IMR-90 (cell line): ENCODE measurements around the gene FBXO3. TPM values are rescaled to one million over a fixed set of nuclear protein-coding genes. Genes with fewer than 3 reads are reported as not detected.

Source experiments
- ATAC-seq: fragments of 200-7000 bp; cut with Tn5 transposase; 2 replicates; pipeline ENCODE4 v1.9.1; 2020; ENCODE audit warnings: low read depth, mild to moderate bottlenecking, moderate library complexity
- BruUV-seq: library from RNA; stranded (reverse); fragments of 400-500 nt; replicated peaks from 2 replicates; lab custom pipeline; 2021; lab: Mats Ljungman, UMichigan
- CTCF ChIA-PET: fragments of 300-600 bp; formaldehyde crosslinking; extraction: SDS; loops from one replicate; lab custom pipeline; 2021; ENCODE audit warnings: antibody characterized with exemption; lab: Yijun Ruan, JAX
- POLR2A ChIA-PET: fragments of 300-600 bp; sonication (Branson Sonifier 250); formaldehyde crosslinking; loops from one replicate; lab custom pipeline; 2022; ENCODE audit warnings: antibody characterized with exemption; ENCODE audit not compliant: unreplicated experiment; lab: Charles Lee
- DNase-seq: peaks from one replicate; pipeline ENCODE4 v3.0.0; 2013
- H2AFZ ChIP-seq: replicated peaks from 2 replicates; pipeline ENCODE3; 2013; ENCODE audit warnings: low read length, mild to moderate bottlenecking; ENCODE audit not compliant: poor library complexity
- H2AK5ac ChIP-seq: 2 replicates; pipeline ENCODE4 v1.6.1; 2013; ENCODE audit warnings: low read depth, low read length, inconsistent platforms
- H2AK9ac ChIP-seq: replicated peaks from 2 replicates; pipeline ENCODE3; 2013; ENCODE audit warnings: mild to moderate bottlenecking, low read depth, low read length, moderate library complexity; ENCODE audit not compliant: poor library complexity
- H2BK120ac ChIP-seq: 2 replicates; pipeline ENCODE4 v1.6.1; 2013; ENCODE audit warnings: low read depth, low read length, inconsistent platforms
- H2BK15ac ChIP-seq: 3 replicates; pipeline ENCODE4 v1.6.1; 2013; ENCODE audit warnings: low read depth, low read length, inconsistent platforms
- H2BK20ac ChIP-seq: 2 replicates; pipeline ENCODE4 v1.6.1; 2013; ENCODE audit warnings: low read depth, mild to moderate bottlenecking, inconsistent platforms, low read length, moderate library complexity
- H2BK5ac ChIP-seq: 2 replicates; pipeline ENCODE4 v1.6.1; 2013; ENCODE audit warnings: mild to moderate bottlenecking, low read depth, low read length, inconsistent platforms; ENCODE audit not compliant: poor library complexity, severe bottlenecking
- H3K14ac ChIP-seq: replicated peaks from 2 replicates; pipeline ENCODE4 v1.6.1; 2013; ENCODE audit warnings: low read depth, low read length, inconsistent platforms
- H3K18ac ChIP-seq: 2 replicates; pipeline ENCODE4 v1.6.1; 2013; ENCODE audit warnings: low read depth, low read length, control low read depth
- H3K23ac ChIP-seq: 2 replicates; pipeline ENCODE4 v1.6.1; 2013; ENCODE audit warnings: low read depth, low read length, inconsistent platforms
- H3K27ac ChIP-seq: 2 replicates; pipeline ENCODE4 v1.5.1; 2013; ENCODE audit warnings: mild to moderate bottlenecking, control low read depth, low read length; ENCODE audit not compliant: insufficient read depth
- H3K27me3 ChIP-seq: 2 replicates; pipeline ENCODE4 v1.6.1; 2013; ENCODE audit warnings: low read length; ENCODE audit not compliant: control insufficient read depth, insufficient read depth
- H3K36me3 ChIP-seq: 2 replicates; pipeline ENCODE4 v1.6.1; 2013; ENCODE audit warnings: low read length, mixed read lengths; ENCODE audit not compliant: control insufficient read depth, insufficient read depth
- H3K4ac ChIP-seq: 2 replicates; pipeline ENCODE4 v1.6.1; 2013; ENCODE audit warnings: low read depth, low read length, inconsistent platforms
- H3K4me1 ChIP-seq: 2 replicates; pipeline ENCODE4 v1.6.1; 2013; ENCODE audit warnings: low read length, mixed read lengths; ENCODE audit not compliant: control insufficient read depth, insufficient read depth
- H3K4me2 ChIP-seq: 2 replicates; pipeline ENCODE4 v1.6.1; 2013; ENCODE audit warnings: low read depth, mild to moderate bottlenecking, control low read depth, low read length, moderate library complexity
- H3K4me3 ChIP-seq: 2 replicates; pipeline ENCODE4 v1.5.1; 2013; ENCODE audit warnings: low read depth, mild to moderate bottlenecking, control low read depth, low read length, moderate library complexity; ENCODE audit not compliant: insufficient read depth
- H3K56ac ChIP-seq: 2 replicates; pipeline ENCODE4 v1.6.1; 2013; ENCODE audit warnings: low read length, inconsistent platforms; ENCODE audit not compliant: insufficient read depth; ENCODE audit errors: extremely low read depth
- H3K79me1 ChIP-seq, 2 experiments: 2 replicates each; pipeline ENCODE4 v1.6.1; 2013; ENCODE audit warnings: low read length in 2 of 2, inconsistent platforms in 1 of 2, low read depth in 1 of 2
- H3K9ac ChIP-seq: 2 replicates; pipeline ENCODE4 v1.6.1; 2013; ENCODE audit warnings: low read depth, low read length, control low read depth
- H3K9me1 ChIP-seq: 2 replicates; pipeline ENCODE4 v1.6.1; 2013; ENCODE audit warnings: low read length, inconsistent platforms; ENCODE audit not compliant: insufficient read depth
- H3K9me3 ChIP-seq: 2 replicates; pipeline ENCODE4 v1.6.1; 2013; ENCODE audit warnings: low read length; ENCODE audit not compliant: control insufficient read depth, insufficient read depth
- H4K20me1 ChIP-seq: 2 replicates; pipeline ENCODE4 v1.6.1; 2013; ENCODE audit warnings: low read length, inconsistent platforms; ENCODE audit not compliant: insufficient read depth
- H4K5ac ChIP-seq: 2 replicates; pipeline ENCODE4 v1.6.1; 2013; ENCODE audit warnings: mild to moderate bottlenecking, low read depth, low read length, control low read depth
- H4K8ac ChIP-seq, 2 experiments: 2 replicates each; pipeline ENCODE4 v1.6.1; 2013; ENCODE audit warnings: low read depth in 2 of 2, low read length in 2 of 2, control low read depth in 1 of 2, inconsistent platforms in 1 of 2
- H4K91ac ChIP-seq: 2 replicates; pipeline ENCODE4 v1.6.1; 2013; ENCODE audit warnings: low read depth, low read length, inconsistent platforms; ENCODE audit not compliant: insufficient read depth
- CHD1 ChIP-seq: IDR thresholded peaks from 2 replicates; pipeline ENCODE4 v1.6.1; 2012; ENCODE audit warnings: low read depth, low read length, improper control_type of control experiment
- ELK1 ChIP-seq: fragments of 150-350 bp; IDR thresholded peaks from 2 replicates; pipeline ENCODE4 v1.6.1; 2016; ENCODE audit warnings: low read depth, mild to moderate bottlenecking, low read length, moderate library complexity, borderline replicate concordance
- MXI1 ChIP-seq: IDR thresholded peaks from 2 replicates; pipeline ENCODE4 v1.6.1; 2012; ENCODE audit warnings: low read depth, mild to moderate bottlenecking, low read length, moderate library complexity, borderline replicate concordance
- NFE2L2 ChIP-seq: fragments of 150-350 bp; IDR thresholded peaks from 2 replicates; pipeline ENCODE4 v1.6.1; 2016; ENCODE audit warnings: low read depth, mild to moderate bottlenecking, low read length
- WGBS, 2 experiments: methylation state at CpG; one replicate each; pipeline versions ENCODE4 v1.1.5 to v1.1.7; 2013; ENCODE audit warnings: missing lambda C conversion rate in 2 of 2; ENCODE audit not compliant: insufficient read length in 1 of 2; ENCODE audit errors: extremely low coverage in 2 of 2; 5-methylcytosine and 5-hydroxymethylcytosine counted together
- dilution Hi-C: fragments of 300-500 bp; cut with HindIII; formaldehyde crosslinking; loops from one replicate; pipeline ENCODE4 v1.14.3; 2018; ENCODE audit warnings: low sequenced_read_pairs; ENCODE audit not compliant: unreplicated experiment
- in situ Hi-C: fragments of 300-500 bp; cut with MboI; formaldehyde crosslinking; loops from 3 replicates; pipeline ENCODE4 v1.14.3; 2019; ENCODE audit warnings: low sequenced_read_pairs, inconsistent platforms, mixed read lengths
- intact Hi-C: fragments of 100-400 bp; cut with micrococcal nuclease; formaldehyde crosslinking; loops from 2 replicates; pipeline ENCODE4 v1.10.0; 2022
- polyA plus RNA-seq, 3 experiments: library from polyadenylated mRNA; depleted of rRNA; stranded (reverse); fragments of >200 nt; gene quantifications; 2 replicates each; pipeline ENCODE4 v1.2.3, GENCODE V29; 2012; ENCODE audit warnings: low replicate concordance in 1 of 3
- total RNA-seq: library from RNA; depleted of rRNA; stranded (reverse); fragments of >200 nt; gene quantifications from 2 replicates; pipeline ENCODE4 v1.2.3, GENCODE V29; 2012
- TF ChIP-seq, protein P1 (sequence below): fragments of 150-350 bp; IDR thresholded peaks from 2 replicates; pipeline ENCODE4 v1.6.1; 2017; ENCODE audit warnings: mild to moderate bottlenecking, antibody characterized with exemption, low read length, low read depth

Gene FBXO3
- total and polyA plus RNA-seq, 2 of the 4 experiments (the other 2 are of a cell fraction): 26.2 to 51.1 TPM

GRCh38 chr11:33724644-33725035 is 49.7 kb downstream of the FBXO3 start:
- Histone ChIP-seq H3K9me3 (no peaks in the 10 kb centered on the region), H3K27ac (peak overlapping the region; percentile 82), H3K4me1 (peaks cover 36% of the 10 kb centered on the region), H2BK5ac (peak overlapping the region; percentile 74), H2BK20ac (peak overlapping the region; percentile 84; the same call in 1 of the 2 replicates), H3K27me3 (no peaks in the 10 kb centered on the region), H4K5ac (peak overlapping the region; percentile 68), H2AFZ (no peak overlapping the region), H3K79me1 (peaks cover 15 to 56% of the 10 kb centered on the region in 2 experiments; a peak in 3 of 4 replicates), H3K14ac (peak overlapping the region; percentile 84), H4K20me1 (peaks cover 55% of the 10 kb centered on the region), H2BK15ac (peak overlapping the region; percentile 9; the same call in 2 of the 3 replicates), H3K9ac (peak overlapping the region; percentile 3; the same call in 1 of the 2 replicates), H2BK120ac (peak overlapping the region; percentile 75), H3K23ac (peak overlapping the region; percentile 85), H3K56ac (no peak overlapping the region), H3K4me2 (peak overlapping the region; percentile 48), H3K36me3 (peaks cover 21% of the 10 kb centered on the region), H2AK5ac (peak overlapping the region; percentile 95), H3K4ac (peak overlapping the region; percentile 84), H2AK9ac (peak overlapping the region; percentile 4), H4K91ac (peak overlapping the region; percentile 73), H4K8ac (peak overlapping the region; percentile 30 to 77; a peak in 2 of 4 replicates), H3K18ac (peak overlapping the region; percentile 69), H3K9me1 (peaks cover 34% of the 10 kb centered on the region), H3K4me3 (no peak overlapping the region)
- BruUV-seq: no TSS peak
- peak; percentile 69 for DNase-seq
- no CpG with 5 or more reads among the region's 4 CpGs for WGBS, 2 experiments
- CTCF ChIA-PET: interaction anchor here (0.8 kb wide), 1 partner anchor 9 kb away, joined by 3 read pairs; no protein-coding TSS in a partner anchor
- dilution Hi-C loops (no loop called here), intact Hi-C loops (no loop called here), in situ Hi-C loops (no loop called here)
- peak; percentile 8 for ATAC-seq
- TF ChIP-seq MXI1 (0 out of 2 replicates have a peak, but pooled peaks have one; percentile 7), NFE2L2 (no peak), ELK1 (no peak), CHD1 (no peak)
- TF ChIP-seq, protein P1, sequence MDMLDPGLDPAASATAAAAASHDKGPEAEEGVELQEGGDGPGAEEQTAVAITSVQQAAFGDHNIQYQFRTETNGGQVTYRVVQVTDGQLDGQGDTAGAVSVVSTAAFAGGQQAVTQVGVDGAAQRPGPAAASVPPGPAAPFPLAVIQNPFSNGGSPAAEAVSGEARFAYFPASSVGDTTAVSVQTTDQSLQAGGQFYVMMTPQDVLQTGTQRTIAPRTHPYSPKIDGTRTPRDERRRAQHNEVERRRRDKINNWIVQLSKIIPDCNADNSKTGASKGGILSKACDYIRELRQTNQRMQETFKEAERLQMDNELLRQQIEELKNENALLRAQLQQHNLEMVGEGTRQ: no peak
- POLR2A ChIA-PET: no interaction called here
